GDM1 (cell line): ENCODE results near the gene KRTAP13-4.

Experiments used
- DNase-seq: peaks from one replicate; lab custom pipeline; 2025; lab: John Stamatoyannopoulos, UW

KRTAP13-4 gene, protein sequence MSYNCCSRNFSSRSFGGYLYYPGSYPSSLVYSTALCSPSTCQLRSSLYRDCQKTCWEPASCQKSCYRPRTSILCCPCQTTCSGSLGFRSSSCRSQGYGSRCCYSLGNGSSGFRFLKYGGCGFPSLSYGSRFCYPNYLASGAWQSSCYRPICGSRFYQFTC

GRCh38 chr21:30430170-30430655 is at the start of gene KRTAP13-4:
Gene KRTAP13-4, plus strand, starts transcription at chr21:30430220. Its CDS starts 56 bp downstream, at chr21:30430276.
- DNase-seq: no peak

GRCh38 chr21:30382201-30382600 is 47.8 kb upstream of the KRTAP13-4 start:
- DNase-seq: no peak

- DNase-seq: no peak
These were observed 38.5 kb upstream of the KRTAP13-4 start for GRCh38 chr21:30391492-30392025.

DNA sequence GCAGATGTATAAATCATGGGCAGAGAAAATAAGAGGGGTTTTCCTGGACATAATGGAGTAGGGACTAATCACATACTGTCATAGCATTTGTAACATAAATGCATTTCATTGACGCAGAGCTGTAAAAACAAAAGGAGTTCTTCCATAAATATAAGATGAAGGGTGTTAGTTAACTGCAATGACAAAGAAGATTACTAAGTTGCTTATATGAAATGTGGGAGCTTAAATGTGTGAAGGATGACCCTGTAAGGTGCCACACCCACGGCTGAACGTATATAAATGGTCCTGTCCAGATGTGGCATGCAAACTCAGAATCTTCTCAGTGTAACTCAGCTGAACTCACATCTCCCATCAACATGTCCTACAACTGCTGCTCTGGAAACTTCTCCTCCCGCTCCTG is 34.3 kb upstream of the KRTAP13-4 start, which contains the start of gene KRTAP13-1:
KRTAP13-1 (plus strand) TSS at position 301 of the 400 bp plus-strand sequence; CDS start at position 357, 56 bp downstream.
- DNase-seq: no peak

DNA sequence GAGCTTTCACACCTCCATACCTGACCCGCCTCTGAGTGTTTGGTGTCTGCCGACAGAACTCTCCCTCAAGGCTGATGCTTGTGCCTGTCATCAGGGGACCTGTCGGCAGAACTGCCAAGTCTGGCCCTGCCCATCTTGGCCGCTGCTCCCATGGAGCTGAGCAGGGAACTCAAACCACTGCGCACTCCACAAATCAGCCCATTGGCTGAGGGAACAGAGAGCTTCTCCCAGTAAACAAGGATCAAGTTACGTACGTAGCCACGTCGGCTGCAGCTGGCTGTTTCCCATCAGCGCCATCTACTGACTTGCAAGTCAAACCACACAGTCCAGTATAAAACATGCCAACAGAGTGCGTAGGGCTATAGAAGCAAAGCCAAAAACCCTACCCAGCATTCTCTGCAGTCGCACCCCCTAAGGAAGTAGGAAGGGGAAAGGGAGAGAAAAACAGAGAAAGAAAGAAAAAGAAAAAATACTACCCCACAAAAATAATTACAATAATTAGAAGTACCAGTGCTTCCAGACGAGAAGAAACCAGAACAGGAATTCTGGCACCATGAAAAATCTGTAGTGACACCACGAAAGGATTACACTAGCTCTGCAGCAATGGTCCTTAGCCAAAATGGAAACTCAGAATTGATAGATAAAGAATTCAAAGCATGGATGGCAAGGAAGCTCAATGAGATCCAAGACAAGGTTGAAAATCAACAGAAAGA is 21.1 kb upstream of the KRTAP13-4 start:
- peak; percentile 41 for DNase-seq

- DNase-seq: no peak
These were observed 14.0 kb upstream of the KRTAP13-4 start for GRCh38 chr21:30415993-30416392.

DNA sequence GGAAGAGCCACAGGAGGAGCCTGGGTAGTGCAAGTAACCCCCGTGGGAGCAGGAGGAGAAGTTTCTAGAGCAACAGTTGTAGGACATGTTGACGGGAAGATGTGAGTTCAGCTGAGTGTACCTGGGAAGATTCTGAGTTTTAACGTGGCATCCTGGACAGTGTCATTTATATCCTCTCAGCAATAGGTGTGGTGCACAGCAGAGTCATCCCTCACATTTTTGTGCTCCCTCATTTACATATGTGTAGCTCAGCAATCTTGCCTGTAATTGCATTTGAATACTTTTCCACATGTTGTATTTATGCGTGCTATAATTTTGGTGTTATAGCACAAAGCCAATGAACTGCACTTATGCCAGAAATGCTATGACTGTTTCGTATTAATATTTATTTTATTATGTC is 4.2 kb upstream of the KRTAP13-4 start, which contains the start of gene KRTAP13-3:
KRTAP13-3 (minus strand) TSS at position 101 of the 400 bp plus-strand sequence; CDS start at position 87, 14 bp downstream.
- no peak for DNase-seq

GRCh38 chr21:30426731-30427130 is 3.3 kb upstream of the KRTAP13-4 start:
- DNase-seq: no peak

DNA sequence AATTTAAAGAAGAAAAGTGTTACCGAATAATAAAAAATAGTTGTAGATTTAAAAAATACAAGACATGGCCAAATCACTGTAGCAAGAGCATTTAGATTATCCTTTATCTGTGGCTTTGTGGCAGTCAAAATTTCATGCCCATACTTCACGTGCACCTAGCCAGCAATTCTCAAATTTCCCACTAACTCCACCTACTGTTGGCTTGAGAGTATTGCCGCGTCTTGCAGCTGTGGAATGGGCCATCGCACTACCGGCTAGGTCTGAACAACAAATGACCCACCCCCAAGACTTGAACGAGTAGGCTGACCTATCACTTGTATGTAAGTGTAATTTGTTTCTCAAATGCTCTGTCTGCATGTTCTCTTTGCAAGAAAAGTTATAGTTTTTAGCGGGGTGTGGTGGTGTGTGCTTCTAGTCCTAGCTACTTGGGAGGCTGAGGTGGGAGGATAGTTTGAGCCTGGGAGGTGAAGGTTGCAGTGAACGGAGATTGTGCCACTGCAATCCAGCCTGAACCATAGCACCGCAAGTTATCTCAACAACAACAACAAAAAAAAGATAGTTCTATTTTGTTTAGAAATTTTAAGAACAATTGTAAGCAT is 4.1 kb downstream of the KRTAP13-4 start:
- DNase-seq: peak; percentile 14

DNA sequence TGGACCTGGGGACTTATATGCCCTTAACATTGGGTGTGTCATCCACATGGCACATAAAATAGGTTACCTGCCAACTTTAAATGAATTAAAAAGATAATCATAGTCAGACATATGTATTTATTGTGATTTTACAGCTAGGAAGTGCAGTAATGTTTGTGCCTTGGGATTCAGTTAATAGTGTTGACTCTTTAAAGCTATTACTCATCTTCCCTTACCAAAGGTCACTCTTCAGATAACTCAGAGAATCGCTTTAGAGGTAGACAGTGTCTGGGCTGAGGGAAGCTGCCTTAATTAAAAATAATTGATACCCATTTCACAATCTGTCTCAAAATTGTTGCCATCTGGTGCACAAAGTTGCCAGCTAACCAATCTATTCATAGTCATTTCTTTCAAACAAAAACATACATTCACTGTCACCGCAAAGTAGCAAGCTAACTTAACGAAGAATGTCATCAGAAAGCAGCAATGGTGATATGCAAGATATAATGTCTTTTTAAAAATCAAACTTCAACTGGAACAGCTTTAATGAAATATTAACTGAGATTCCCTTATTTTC is 7.1 kb downstream of the KRTAP13-4 start:
- no peak for DNase-seq

GRCh38 chr21:30439975-30440374 is 10.0 kb downstream of the KRTAP13-4 start, which contains the start of gene KRTAP15-1:
Gene KRTAP15-1, plus strand, starts transcription at chr21:30440275. Its CDS starts 53 bp downstream, at chr21:30440328.
- no peak for DNase-seq

DNA sequence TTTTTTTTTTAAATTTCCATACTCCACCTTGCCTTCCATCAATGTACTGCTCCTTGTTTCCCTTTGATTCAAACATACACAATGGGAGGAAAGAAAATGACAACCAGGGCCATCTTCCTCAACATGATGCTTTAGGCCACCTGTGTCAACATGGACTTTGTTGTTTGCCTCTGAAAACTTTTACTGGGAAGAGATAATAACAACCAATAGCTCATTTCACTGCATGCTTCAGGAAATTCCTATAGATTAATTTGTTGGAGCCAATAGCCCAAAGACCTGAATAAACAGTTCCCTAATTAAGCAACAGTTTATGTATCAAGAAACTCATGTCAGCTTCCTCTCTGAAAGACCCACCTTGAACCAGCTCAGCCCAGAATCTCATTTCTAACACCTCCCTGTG is 13.2 kb downstream of the KRTAP13-4 start:
- no peak for DNase-seq

DNA sequence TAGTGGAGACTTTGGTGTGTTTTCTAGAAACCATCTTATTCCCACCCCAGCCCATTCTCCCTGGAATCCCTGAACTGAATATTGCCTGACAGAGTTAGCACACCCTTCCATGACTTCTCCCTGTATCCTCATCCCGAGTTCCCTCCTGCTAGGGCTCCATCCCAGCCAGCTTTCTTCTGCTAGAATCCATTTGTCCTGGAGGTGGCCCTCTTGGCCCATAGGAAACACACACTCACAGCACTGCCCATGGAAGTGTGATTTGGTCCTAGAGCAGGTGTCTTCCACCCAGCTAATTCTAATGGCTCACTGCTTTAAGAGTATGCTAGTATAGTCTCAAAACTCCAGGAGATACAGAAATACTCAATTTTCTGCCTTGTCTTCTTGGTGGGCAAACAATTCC is 14.2 kb downstream of the KRTAP13-4 start:
- DNase-seq: no peak

DNA sequence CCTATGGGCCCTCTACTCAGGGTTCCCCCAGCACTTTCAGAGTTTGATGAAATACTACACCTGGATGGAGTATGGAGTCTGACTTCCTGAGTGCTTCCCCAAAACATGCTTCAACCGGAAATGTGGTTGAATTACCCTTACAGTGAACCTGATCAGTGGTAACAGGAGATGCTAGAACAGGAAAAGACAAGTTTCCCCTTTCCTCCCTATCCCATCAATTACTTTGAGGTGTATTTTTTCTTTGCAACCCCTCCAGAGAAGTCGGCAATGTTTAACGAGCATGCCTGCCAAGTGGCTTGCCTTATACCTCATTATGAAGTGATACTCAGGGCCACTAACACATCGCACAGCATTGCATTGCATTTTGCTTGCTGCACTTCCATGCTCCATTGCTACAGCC is 17.0 kb downstream of the KRTAP13-4 start:
- no peak for DNase-seq

- no peak for DNase-seq
These were observed 18.5 kb downstream of the KRTAP13-4 start for GRCh38 chr21:30448514-30448913.

GRCh38 chr21:30463713-30464112 is 33.7 kb downstream of the KRTAP13-4 start:
- no peak for DNase-seq

GRCh38 chr21:30468900-30469714 is 39.1 kb downstream of the KRTAP13-4 start:
- no peak for DNase-seq

- no peak for DNase-seq
These were observed 48.0 kb downstream of the KRTAP13-4 start for GRCh38 chr21:30478004-30478403.

DNA sequence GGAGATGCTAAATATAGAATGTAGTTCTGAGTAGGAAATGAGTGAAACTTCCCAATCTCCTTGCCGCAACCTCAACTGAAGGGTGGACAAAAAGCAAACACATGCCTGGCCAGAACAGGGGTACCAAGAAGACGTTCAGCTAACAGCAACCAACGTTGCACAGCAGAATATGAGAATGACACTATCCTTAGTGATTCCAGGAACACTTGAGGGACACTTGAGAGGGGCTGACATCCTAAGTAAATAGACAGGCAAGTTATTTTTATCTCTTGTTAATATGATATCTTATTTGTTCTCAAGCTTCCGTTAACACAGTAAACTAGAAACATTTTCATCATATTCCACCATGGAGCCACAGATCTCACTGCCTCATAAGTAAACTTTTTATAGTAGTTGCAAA is 49.2 kb downstream of the KRTAP13-4 start:
- DNase-seq: no peak

DNA sequence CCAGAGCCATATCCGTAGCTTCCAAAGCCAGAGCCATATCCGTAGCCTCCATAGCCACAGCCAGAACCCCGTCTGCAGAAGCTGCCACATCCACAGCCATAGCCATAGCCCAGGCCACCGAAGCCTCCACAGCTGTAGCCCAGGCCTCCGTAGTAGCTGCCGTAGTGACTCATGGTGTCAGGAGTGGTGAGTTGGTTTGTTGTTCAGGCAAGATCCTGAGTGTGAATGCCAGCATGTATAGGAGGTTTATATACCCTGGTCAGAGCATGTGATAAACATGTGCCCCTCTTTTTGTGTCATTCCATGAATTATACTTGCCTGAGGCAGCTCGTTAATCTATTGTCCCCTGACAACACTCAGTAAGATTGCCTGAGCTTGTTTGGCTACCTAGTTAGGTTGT is 50.1 kb downstream of the KRTAP13-4 start, which contains the start of gene KRTAP19-1:
KRTAP19-1 (minus strand) TSS at position 223 of the 400 bp plus-strand sequence; CDS start at position 173, 50 bp downstream.
- DNase-seq: no peak
